Stimulated activated CD4-positive, alpha-beta T cell treated with anti-CD3 and anti-CD28 coated beads, Interleukin-4, amount 100 ng/mL, for 1 hour (primary cell): ENCODE results near the gene SLC30A4.
"Not testable (repeated sequence)": the region's sequence is repeated elsewhere in the genome, so short reads cannot be mapped to it uniquely, and the experiment has no call there.

Experiments used
- DNase-seq: peaks from one replicate; pipeline ENCODE4 v3.0.0-alpha.2; 2020

The SLC30A4 gene, protein sequence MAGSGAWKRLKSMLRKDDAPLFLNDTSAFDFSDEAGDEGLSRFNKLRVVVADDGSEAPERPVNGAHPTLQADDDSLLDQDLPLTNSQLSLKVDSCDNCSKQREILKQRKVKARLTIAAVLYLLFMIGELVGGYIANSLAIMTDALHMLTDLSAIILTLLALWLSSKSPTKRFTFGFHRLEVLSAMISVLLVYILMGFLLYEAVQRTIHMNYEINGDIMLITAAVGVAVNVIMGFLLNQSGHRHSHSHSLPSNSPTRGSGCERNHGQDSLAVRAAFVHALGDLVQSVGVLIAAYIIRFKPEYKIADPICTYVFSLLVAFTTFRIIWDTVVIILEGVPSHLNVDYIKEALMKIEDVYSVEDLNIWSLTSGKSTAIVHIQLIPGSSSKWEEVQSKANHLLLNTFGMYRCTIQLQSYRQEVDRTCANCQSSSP

GRCh38 chr15:45522328-45523165 lies at the start of gene SLC30A4:
SLC30A4 (minus strand) TSS chr15:45522755; CDS start chr15:45522354, 401 bp downstream.
- DNase-seq, result peak; percentile 63

DNA sequence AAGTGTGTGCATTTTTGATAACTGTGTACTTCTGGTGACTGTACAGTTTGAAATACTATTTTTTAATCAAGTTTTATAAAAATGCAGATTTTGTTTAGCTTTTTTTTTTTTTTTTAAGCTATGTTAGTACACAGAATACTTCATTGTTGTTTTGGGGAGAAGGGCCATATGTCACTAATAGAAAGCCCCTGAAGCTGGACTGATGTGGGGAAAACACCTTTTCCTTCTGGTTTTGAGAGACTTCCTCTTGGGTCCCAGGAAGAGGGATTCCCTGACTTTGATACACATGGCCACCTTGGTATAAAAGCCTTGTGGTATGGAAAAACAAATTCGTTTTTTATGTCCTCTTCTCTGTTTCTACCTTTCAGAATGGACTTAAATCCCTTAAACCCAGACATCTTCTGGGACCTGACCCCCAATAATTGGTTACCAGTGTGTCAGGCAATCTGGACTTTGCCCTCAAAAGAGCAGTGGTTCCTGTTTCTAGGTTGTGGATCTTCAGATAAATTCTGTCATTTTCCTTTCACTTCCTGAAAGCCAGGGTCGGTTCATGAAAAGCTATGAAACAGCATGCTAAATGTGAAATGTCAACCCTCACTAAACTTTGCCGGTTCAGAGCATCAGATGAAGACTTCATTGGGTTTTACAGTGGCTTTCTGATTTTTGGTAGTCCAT lies 33.5 kb upstream of the SLC30A4 start:
- no peak for DNase-seq

- DNase-seq, result no peak
These were observed 29.1 kb upstream of the SLC30A4 start for GRCh38 chr15:45551676-45552075.

DNA sequence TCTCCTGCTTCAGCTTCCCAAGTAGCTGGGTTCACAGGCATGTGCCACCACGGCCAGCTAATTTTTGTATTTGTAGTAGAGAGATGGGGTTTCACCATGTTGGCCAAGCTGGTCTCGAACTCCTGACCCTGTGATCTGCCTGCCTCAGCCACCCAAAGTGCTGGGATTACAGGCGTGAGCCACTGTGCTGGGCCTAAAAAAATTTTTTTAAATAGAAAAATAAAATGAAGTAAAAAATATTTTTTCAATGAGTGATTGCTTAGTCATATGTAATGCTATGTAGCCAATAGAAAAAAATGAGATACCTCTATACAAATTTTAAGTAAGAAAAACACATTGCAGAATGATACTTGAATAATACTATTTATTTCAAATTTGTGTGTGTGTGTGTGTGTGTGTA lies 27.9 kb upstream of the SLC30A4 start:
- DNase-seq, result no peak

DNA sequence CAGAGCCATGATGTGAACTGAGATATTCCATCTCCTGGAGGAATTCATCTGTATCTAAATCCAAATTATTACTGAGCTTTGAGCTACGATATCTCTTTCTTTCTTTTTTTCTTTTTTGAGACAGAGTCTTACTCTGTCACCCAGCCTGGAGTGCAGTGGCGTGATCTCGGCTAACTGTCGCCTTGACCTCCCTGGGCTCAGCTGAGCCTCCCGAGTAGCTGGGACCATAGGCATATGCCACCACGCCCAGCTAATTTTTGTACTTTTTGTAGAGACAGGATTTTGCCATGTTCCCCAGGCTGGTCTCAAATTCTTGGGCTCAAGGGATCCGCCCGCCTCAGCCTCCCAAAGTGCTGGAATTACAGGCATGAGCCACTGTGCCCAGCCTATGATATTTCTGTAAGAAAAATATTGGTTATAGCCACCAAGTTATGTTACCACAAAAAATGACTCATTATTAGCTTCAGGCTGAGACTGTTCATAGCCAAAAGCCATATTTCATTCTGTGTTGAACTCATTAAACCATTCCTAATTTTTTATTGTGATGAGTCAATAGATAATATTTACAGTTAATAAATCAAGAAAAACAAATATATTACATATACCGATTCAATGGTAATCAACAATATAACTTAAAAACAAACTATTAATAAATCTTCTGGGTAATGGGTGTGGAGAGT lies 27.1 kb upstream of the SLC30A4 start:
- no peak for DNase-seq

DNA sequence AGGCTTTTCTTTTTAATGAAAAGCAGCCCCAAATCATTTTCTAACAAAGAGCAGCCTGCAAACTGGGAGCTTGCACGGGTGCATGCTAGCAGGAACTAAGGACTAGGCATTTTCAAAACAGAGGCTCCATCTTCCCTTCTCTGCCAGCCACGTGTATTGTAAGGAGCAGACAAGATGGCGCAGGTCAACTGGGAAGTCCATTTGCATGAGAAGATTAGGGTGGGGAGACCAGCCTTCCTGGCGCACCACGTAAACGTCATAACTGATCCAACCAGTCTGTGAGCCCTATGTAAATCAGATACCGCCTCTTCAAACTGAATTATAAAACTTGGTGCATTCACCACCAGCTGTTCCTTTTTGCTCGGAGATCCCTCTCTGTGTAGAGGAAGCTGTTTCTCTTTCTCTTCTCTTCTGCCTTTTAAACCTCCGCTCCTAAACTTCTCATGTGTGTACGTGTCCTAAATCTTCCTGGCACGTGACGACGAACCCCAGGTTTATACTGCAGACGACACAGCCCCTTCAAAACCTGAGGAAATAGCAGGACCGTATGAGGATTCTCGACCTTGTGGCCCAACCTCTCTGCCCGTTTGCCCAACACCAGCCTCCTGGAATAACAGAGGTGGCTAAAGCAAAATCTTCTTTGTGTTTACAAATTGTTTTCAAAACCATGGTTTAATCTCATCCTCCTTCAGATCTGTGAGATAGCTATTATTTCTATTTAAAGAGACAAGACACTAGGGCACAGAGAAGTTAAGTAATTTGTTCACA lies 26.4 kb upstream of the SLC30A4 start:
- no peak for DNase-seq

DNA sequence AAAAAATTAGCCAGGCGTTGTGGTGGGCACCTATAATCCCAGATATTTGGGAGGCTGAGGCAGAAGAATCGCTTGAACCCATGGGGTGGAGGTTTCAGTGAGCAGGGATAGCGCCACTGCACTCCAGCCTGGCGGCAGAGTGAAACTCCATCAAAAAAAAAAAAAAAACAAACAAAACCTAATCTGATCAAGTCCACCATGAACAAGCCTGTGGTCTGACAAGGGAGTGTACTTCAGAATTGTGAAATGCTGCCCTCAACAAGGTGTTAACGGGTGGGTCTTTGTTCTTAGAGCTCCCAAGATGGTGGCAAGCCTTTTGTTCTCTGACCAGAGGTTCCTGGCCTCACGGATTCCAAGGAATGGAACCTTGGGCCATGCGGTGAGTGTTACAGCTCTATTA lies 24.2 kb upstream of the SLC30A4 start:
- no peak for DNase-seq

DNA sequence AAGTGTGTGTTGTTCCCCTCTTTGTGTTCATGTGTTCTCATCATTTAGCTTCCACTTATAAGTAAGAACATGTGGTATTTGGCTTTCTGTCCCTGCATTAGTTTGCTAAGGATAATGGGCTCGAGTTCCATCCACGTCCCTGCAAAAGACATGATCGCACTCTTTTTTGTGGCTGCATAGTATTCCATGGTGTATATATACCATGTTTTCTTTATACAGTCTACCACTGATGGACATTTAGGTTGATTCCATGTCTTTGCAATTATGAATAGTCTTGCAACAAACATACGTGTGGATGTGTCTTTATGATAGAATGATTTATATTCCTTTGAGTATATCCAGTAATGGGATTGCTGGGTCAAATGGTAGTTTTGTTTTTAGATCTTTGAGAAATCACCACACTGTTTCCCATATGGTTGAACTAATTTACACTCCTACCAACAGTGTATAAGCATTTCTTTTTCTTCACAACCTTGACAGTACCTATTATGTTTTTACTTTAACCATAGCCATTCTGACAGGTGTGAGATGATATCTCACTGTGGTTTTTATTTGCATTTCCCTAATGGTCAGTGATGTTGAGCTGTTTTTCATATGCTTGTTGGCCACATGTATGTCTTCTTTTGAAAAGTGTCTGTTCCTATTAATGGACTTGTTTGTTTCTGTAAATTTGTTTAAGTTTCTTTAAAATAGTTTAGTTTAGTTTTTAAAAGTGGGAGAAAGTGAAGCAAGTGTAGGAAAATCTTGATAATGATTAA lies 21.9 kb upstream of the SLC30A4 start:
- no peak for DNase-seq

DNA sequence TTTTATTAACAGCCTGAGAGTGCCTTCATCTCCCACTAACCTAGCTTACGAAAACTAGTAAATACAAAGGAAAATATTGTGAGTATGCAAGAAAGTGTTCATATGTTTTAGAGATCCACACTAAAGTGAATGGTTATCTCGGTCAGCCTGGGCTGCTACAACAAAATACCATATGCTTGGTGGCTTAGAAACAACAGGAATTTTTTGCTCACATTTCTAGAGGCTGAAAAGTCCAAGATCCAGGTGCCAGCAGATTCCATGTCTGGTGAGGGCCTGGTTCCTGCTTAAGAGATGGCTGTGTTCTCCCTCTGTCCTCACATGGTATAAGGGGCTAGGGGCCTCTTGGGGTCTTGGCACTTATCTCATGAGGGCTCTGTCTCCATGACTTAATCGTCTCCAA lies 20.5 kb upstream of the SLC30A4 start:
- no peak for DNase-seq

DNA sequence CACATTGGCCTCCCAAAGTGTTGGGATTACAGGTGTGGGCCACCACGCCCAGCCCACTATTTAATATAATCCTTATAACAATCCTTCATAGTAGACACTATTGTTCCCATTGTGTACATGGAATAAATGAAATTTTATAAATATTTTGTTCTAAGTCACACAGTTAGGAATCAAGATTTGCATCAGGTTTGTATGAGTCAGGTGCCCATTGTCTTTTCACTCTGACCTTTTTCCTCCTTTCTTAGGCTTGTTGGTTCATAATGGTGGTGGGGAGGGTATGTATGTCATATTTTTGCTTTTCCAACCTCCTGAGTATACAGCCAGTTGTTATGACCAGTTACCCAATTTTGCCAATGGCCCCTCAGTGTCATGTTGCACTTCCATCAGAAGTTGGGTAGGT lies 18.0 kb upstream of the SLC30A4 start:
- no peak for DNase-seq

- DNase-seq, result no peak
These were observed 17.1 kb upstream of the SLC30A4 start for GRCh38 chr15:45539680-45540079.

DNA sequence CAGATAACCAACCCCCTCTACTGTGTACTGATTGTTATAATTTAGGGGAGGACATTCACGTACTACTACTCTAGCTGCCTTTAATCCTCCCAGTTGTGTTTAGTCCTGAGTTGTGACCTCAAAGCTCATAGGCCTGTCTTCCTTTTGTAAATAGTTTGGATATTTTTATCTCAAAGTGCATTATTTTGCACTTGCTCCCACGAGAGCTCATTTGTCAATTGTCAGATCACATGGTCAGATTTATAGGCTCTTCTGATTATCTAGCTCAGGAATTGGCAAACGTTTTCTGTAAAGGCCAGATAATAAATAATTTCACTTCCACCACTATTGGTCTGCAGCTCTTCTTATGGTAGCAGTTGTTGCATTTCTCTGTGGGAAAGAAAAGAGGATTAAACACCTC lies 14.4 kb upstream of the SLC30A4 start:
- no peak for DNase-seq

DNA sequence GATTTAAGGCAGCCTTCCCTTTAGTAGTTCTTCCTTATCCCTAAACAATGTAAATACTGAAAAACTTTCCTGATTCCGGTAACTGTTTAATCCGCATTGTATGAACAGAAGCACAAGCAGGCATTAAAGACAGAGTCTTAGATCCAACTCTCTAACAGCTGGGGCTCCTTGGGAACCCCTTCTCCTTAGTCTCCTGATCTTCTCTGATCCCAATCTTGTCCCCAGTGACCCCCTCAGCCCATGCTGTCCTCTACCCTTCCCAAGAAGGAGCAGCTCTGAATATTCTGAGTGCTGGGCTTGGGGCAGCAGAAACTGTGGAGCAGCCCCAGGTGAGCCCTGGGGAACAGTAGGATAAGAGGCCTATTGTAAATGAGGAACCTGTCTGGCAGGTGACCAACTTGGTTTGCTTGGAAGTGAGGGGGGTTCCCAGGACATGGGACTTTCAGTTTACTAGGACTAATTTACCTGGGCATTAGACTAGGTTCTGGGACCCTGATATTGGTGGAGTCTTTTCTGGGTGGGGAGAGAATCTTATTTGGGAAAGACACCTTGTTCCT lies 13.0 kb upstream of the SLC30A4 start:
- DNase-seq, result no peak

GRCh38 chr15:45534821-45535220 lies 12.3 kb upstream of the SLC30A4 start:
- no peak for DNase-seq

DNA sequence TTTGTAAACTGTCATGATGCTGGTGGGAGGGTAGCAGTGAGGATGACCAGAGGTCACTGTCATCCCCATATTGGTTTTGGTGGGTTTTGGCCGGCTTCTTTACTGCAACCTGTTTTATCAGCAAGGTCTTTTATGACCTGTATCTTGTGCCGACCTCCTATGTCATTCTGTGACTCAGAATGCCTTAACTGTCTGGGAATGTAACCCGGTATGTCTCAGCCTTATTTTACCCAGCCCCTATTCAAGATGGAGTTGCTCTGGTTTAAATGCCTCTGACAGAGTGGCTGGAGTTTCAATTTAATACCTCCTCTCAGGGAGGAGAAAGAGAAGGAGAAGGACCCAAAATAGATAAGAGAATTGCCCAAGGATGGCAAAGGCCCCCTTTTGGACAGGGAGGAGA lies 10.3 kb upstream of the SLC30A4 start:
- not testable (repeated sequence) for DNase-seq

DNA sequence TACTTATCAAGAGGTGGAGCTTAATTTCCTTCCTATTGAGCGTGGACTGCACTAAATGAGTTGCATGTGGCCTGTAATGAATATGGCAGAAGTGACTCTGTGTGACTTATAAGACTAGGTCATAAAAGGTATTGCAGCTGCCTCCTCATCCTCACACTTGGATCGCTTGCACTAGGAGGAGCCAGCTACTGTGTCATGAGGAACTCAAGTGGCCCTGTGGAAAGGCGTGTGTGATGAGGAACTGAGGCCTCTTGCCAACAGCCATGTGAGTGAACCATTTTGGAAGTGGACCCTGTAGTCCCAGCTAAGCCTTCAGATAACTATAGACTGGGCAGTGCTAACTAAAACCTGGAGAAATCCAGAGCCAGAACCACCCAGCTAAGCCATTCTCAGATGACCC lies 7.1 kb upstream of the SLC30A4 start:
- DNase-seq, result no peak

GRCh38 chr15:45527086-45527485 lies 4.5 kb upstream of the SLC30A4 start:
- DNase-seq, result no peak

DNA sequence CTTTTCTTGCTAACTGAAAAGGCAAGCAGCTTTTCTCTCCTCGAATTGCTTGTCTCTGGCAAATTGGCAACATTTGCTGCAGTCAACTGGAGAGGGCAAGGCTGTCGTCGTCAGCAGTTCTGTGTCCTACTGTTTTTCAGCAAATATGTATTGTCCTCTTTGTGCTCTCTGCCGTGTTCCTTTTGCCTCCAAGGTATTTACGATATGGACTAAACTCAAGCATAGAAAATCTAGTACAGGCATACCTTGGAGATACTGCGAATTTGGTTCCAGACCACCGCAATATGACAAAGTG lies 558 bp upstream of the SLC30A4 start:
- no peak for DNase-seq

DNA sequence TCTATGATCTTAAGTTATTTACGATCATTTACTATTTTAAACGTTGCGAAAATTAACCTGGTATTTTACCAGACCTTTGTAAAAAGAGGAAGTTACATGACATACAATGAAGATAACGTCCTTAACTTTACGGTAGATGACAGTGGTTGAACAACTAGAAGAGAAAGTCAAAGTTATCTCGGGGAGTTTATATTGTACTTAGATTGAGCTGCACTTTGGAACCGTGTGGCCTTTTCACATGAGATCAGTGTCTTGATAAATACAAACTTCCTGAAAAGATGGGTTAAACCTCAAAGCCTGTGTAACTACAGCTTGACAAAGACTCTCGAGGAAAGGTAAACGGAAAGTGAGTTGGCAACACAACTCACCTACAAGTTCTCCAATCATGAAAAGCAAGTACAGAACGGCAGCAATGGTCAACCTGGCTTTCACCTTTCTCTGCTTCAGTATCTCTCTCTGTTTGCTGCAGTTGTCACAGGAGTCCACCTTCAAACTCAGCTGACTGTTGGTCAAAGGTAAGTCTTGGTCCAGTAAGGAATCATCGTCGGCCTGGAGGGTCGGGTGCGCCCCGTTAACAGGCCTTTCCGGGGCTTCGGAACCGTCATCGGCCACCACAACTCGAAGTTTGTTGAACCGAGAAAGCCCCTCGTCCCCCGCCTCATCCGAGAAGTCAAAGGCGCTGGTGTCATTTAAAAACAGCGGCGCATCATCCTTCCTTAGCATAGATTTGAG lies 793 bp downstream of the SLC30A4 start:
- no peak for DNase-seq

DNA sequence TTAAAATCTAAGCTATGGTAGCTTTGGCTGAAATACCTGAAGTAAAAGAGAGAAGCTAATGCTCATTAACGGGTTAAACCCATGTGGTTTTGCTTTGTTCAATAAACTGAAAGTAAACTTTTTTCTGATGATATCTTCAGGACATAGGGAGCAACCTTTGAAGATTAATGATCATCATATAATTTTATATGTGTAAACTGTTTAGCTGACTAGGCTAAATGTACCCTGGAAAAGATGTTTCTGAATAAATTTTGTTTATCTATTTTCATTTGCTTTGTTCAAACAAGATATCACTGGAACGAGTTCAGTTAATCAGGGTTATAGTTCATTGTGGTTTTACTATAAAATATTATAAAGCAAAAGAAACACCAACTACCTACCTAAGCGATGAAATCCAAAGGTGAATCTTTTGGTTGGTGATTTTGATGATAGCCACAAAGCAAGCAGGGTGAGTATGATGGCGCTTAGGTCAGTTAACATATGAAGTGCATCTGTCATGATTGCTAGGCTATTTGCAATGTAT lies 11.7 kb downstream of the SLC30A4 start:
- no peak for DNase-seq
